SK-N-SH treated with all-trans-retinoic acid at 6 μM for 48 hours (cell line): ENCODE data around the gene SLC6A3.

Experiments used
- ARNTL ChIP-seq: fragments of 450-650 bp; formaldehyde crosslinking; IDR thresholded peaks from 2 replicates; pipeline ENCODE4 v1.5.0; 2020; ENCODE audit warnings: low read depth, mild to moderate bottlenecking, moderate library complexity, borderline replicate concordance
- CSDC2 ChIP-seq: fragments of 250-450 bp; sonication (Bioruptor Pico); IDR thresholded peaks from 2 replicates; pipeline ENCODE4 v1.5.0; 2020; ENCODE audit warnings: mild to moderate bottlenecking, moderate library complexity
- ESRRG ChIP-seq: fragments of 250-450 bp; sonication (Bioruptor Pico); IDR thresholded peaks from 2 replicates; pipeline ENCODE4 v1.6.1; 2021; ENCODE audit warnings: mild to moderate bottlenecking
- GLIS3 ChIP-seq: fragments of 250-450 bp; sonication (Bioruptor Pico); IDR thresholded peaks from 2 replicates; pipeline ENCODE4 v1.5.0; 2020; ENCODE audit warnings: mild to moderate bottlenecking, moderate library complexity
- OSR1 ChIP-seq: fragments of 250-450 bp; sonication (Bioruptor Pico); IDR thresholded peaks from 2 replicates; pipeline ENCODE4 v1.8.0; 2022; ENCODE audit warnings: moderate library complexity, mild to moderate bottlenecking, inconsistent platforms
- PPARA ChIP-seq: fragments of 250-450 bp; sonication (Bioruptor Pico); IDR thresholded peaks from 2 replicates; pipeline ENCODE4 v1.5.0; 2020; ENCODE audit warnings: mild to moderate bottlenecking, borderline replicate concordance
- RARB ChIP-seq: fragments of 250-450 bp; sonication (Bioruptor Pico); IDR thresholded peaks from 2 replicates; pipeline ENCODE4 v1.8.0; 2021; ENCODE audit warnings: mild to moderate bottlenecking, moderate library complexity
- TCF4 ChIP-seq: fragments of 250-450 bp; sonication (Bioruptor Pico); IDR thresholded peaks from 2 replicates; pipeline ENCODE4 v1.8.0; 2021; ENCODE audit warnings: mild to moderate bottlenecking, moderate library complexity, borderline replicate concordance
- TOX ChIP-seq: fragments of 250-450 bp; sonication (Bioruptor Pico); IDR thresholded peaks from 2 replicates; pipeline ENCODE4 v1.8.0; 2021; ENCODE audit warnings: mild to moderate bottlenecking, moderate library complexity, borderline replicate concordance
- ZC3H10 ChIP-seq: fragments of 250-450 bp; sonication (Bioruptor Pico); IDR thresholded peaks from 2 replicates; pipeline ENCODE4 v1.5.1; 2021; ENCODE audit warnings: mild to moderate bottlenecking, moderate library complexity
- ZFP3 ChIP-seq: fragments of 250-450 bp; sonication (Bioruptor Pico); IDR thresholded peaks from 2 replicates; pipeline ENCODE4 v1.5.0; 2020; ENCODE audit warnings: mild to moderate bottlenecking, moderate library complexity
- ZNF8 ChIP-seq: fragments of 450-650 bp; formaldehyde crosslinking; IDR thresholded peaks from 2 replicates; pipeline ENCODE4 v1.5.0; 2020; ENCODE audit warnings: mild to moderate bottlenecking, moderate library complexity
- TF ChIP-seq, protein P1 (sequence below): fragments of 250-450 bp; sonication (Bioruptor Pico); IDR thresholded peaks from 2 replicates; pipeline ENCODE4 v1.8.0; 2020; ENCODE audit warnings: mild to moderate bottlenecking, moderate library complexity, borderline replicate concordance
- TF ChIP-seq, protein P2 (sequence below): fragments of 250-450 bp; sonication (Bioruptor Pico); IDR thresholded peaks from 2 replicates; pipeline ENCODE4 v1.5.1; 2020; ENCODE audit warnings: low read depth, mild to moderate bottlenecking, moderate library complexity

DNA sequence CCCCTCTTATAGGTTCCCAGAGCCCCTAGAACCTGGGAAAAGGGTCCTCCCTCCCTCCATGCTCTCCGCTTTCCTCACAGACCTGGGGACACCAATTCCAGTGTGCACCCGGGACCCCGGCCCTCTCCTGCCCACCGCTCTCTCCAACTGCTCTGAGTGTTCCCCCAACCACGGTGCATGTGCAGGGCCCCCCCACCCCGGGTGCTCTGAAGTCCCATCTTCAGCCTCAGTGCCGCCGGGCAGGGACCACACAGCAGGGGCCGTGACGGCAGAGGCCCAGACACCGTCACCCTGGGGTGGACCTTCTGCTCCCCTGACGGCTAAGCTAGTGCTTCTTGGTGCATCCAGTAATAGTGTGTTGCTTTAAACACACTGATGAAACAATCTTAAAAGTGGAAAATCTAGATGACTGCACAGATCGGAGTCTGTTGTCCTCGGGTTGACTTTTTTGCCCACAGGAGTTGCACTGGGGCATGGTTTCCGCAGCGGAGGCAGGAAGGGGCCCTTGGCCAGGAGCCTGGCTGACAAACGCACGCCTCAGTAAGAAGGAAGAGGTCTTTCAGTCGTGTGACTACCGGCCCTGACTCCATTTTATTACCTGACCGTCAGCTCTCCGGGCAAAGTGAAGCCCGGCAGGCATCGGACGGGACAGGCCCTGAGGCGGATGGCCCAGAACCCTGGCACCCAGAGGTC is 36.2 kb upstream of the SLC6A3 start:
- TF ChIP-seq CSDC2: no peak
- no peak for TF ChIP-seq OSR1 (CRISPR knock-in tag)
- no peak for TF ChIP-seq TOX
- no peak for TF ChIP-seq RARB
- TF ChIP-seq ZNF8 (CRISPR knock-in tag): no peak
- TF ChIP-seq ARNTL (CRISPR knock-in tag): no peak
- TF ChIP-seq, protein P1, sequence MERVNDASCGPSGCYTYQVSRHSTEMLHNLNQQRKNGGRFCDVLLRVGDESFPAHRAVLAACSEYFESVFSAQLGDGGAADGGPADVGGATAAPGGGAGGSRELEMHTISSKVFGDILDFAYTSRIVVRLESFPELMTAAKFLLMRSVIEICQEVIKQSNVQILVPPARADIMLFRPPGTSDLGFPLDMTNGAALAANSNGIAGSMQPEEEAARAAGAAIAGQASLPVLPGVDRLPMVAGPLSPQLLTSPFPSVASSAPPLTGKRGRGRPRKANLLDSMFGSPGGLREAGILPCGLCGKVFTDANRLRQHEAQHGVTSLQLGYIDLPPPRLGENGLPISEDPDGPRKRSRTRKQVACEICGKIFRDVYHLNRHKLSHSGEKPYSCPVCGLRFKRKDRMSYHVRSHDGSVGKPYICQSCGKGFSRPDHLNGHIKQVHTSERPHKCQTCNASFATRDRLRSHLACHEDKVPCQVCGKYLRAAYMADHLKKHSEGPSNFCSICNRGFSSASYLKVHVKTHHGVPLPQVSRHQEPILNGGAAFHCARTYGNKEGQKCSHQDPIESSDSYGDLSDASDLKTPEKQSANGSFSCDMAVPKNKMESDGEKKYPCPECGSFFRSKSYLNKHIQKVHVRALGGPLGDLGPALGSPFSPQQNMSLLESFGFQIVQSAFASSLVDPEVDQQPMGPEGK: no peak
- no peak for TF ChIP-seq TCF4 (CRISPR knock-in tag)
- no peak for TF ChIP-seq ESRRG (CRISPR knock-in tag)
- TF ChIP-seq, protein P2, sequence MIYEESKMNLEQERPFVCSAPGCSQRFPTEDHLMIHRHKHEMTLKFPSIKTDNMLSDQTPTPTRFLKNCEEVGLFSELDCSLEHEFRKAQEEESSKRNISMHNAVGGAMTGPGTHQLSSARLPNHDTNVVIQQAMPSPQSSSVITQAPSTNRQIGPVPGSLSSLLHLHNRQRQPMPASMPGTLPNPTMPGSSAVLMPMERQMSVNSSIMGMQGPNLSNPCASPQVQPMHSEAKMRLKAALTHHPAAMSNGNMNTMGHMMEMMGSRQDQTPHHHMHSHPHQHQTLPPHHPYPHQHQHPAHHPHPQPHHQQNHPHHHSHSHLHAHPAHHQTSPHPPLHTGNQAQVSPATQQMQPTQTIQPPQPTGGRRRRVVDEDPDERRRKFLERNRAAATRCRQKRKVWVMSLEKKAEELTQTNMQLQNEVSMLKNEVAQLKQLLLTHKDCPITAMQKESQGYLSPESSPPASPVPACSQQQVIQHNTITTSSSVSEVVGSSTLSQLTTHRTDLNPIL (CRISPR knock-in tag): no peak
- TF ChIP-seq GLIS3 (CRISPR knock-in tag): no peak
- no peak for TF ChIP-seq ZC3H10 (CRISPR knock-in tag)
- no peak for TF ChIP-seq PPARA
- no peak for TF ChIP-seq ZFP3 (CRISPR knock-in tag)
